ENCODE measurements around the gene RASGRP3.

- TF ChIP-seq CTCF (IDR thresholded peaks at IDR 0.05) (no peak), POLR2A (IDR thresholded peaks at IDR 0.05) (no peak)
These were observed 50.5 kb downstream of the RASGRP3 start for GRCh38 chr2:33526921-33527320.

Data from adrenal gland (tissue), 5 donors.